ENCODE data around the gene LTBP1. TPM values are rescaled to one million over a fixed set of nuclear protein-coding genes. Genes with fewer than 3 reads are reported as not detected.

Gene LTBP1
- total RNA-seq, 1 donor from 2014 or later, result 43.9 TPM

GRCh38 chr2:33442528-33443079, 495.9 kb downstream of the LTBP1 start:
- TF ChIP-seq CTCF (conservative IDR thresholded peaks at IDR 0.05; ENCODE audit: low read depth, low read length), result no peak
- DNase-seq (ENCODE audit: low read depth), result no peak

GRCh38 chr2:33443274-33443829, 496.6 kb downstream of the LTBP1 start:
- no peak for DNase-seq (ENCODE audit: low read depth)
- no peak overlapping the region for H3K4me3 ChIP-seq (ENCODE audit: low read depth, low read length)
- no peak for TF ChIP-seq CTCF (conservative IDR thresholded peaks at IDR 0.05; ENCODE audit: low read depth, low read length)

More at GRCh38 chr2:33442528-33443079, 495.9 kb downstream of the LTBP1 start:
- no peak overlapping the region for H3K4me3 ChIP-seq (ENCODE audit: low read depth, low read length)

- H3K4me3 ChIP-seq (ENCODE audit: low read depth, low read length), result no peak overlapping the region
- DNase-seq (ENCODE audit: low read depth), result no peak
- no peak for TF ChIP-seq CTCF (conservative IDR thresholded peaks at IDR 0.05; ENCODE audit: low read depth, low read length)
Observed at GRCh38 chr2:33444967-33445366, 498.2 kb downstream of the LTBP1 start.

GRCh38 chr2:33448220-33448899, 501.6 kb downstream of the LTBP1 start:
- DNase-seq (ENCODE audit: low read depth), result no peak
- H3K4me3 ChIP-seq (ENCODE audit: low read depth, low read length), result no peak overlapping the region
- TF ChIP-seq CTCF (conservative IDR thresholded peaks at IDR 0.05; ENCODE audit: low read depth, low read length), result no peak
